Measurements from ENCODE around the gene FIZ1. TPM values are rescaled to one million over a fixed set of nuclear protein-coding genes. Genes with fewer than 3 reads are reported as not detected.

The FIZ1 gene
- total and polyA plus RNA-seq, 2 experiments from 2014 or later: 5.4 to 10.1 TPM

GRCh38 chr19:55591555-55591954 lies 7.8 kb downstream of the FIZ1 start:
- 0 out of 2 replicates have a peak, but pooled peaks cover 3% of the 10 kb centered on the region for H3K36me3 ChIP-seq (ENCODE audit: insufficient read depth)
- no peak overlapping the region for H2AFZ ChIP-seq
- H4K20me1 ChIP-seq (replicated peaks; ENCODE audit: insufficient read depth): no peaks in the 10 kb centered on the region
- H3K4me2 ChIP-seq: peak overlapping the region; percentile 77; the same call in 1 of the 2 replicates
- peaks cover 28% of the 10 kb centered on the region for H3F3A ChIP-seq (replicated peaks; ENCODE audit: low read depth)
- Mint-ChIP-seq H3K9me3 (no peaks in the 10 kb centered on the region; the same call in none of the 3 replicates), H3K4me1 (peaks cover 30% of the 10 kb centered on the region), H3K36me3 (ENCODE audit: low read depth) (peaks cover 31% of the 10 kb centered on the region), H3K27ac (no peak overlapping the region; the same call in 1 of the 2 replicates), H3K27me3 (ENCODE audit: insufficient read depth, low read depth, poor library complexity) (peaks cover 17% of the 10 kb centered on the region), H3K4me3 (peak overlapping the region; percentile 8; the same call in 2 of the 3 replicates)
- no peak overlapping the region for H3K27ac ChIP-seq (ENCODE audit: low read depth)
- DNase-seq (ENCODE audit: low spot score): peak; percentile 79
- TF ChIP-seq STAT1 (IDR thresholded peaks at IDR 0.05; ENCODE audit: unreplicated experiment): no peak
- no peak for TF ChIP-seq ZNF114 (CRISPR knock-in tag; IDR thresholded peaks at IDR 0.05)
- TF ChIP-seq EZH2 (IDR thresholded peaks at IDR 0.05; ENCODE audit: low read depth, unreplicated experiment): no peak
- no peak for TF ChIP-seq ETS1 (IDR thresholded peaks at IDR 0.05)
- no peak for TF ChIP-seq ZNF331 (CRISPR knock-in tag; IDR thresholded peaks at IDR 0.05; ENCODE audit: low read depth)
- no peak for TF ChIP-seq ZNF462 (CRISPR knock-in tag; IDR thresholded peaks at IDR 0.05)
- TF ChIP-seq EZH2phosphoT487 (IDR thresholded peaks at IDR 0.05; ENCODE audit: unreplicated experiment): no peak
- no peak for TF ChIP-seq CTCF (conservative IDR thresholded peaks at IDR 0.05; ENCODE audit: low read depth in 2 of 2)
- no peak for TF ChIP-seq CREB1 (CRISPR knock-in tag; IDR thresholded peaks at IDR 0.05; ENCODE audit: low read depth)
- TF ChIP-seq JUNB (IDR thresholded peaks at IDR 0.05; ENCODE audit: unreplicated experiment): no peak
- no peak for TF ChIP-seq REST (IDR thresholded peaks at IDR 0.05; ENCODE audit: unreplicated experiment)
- no peak for TF ChIP-seq POLR2AphosphoS5 (IDR thresholded peaks at IDR 0.05; ENCODE audit: low read depth)
- no peak for TF ChIP-seq NANOG (IDR thresholded peaks at IDR 0.05; ENCODE audit: borderline replicate concordance)
- no peaks in the 10 kb centered on the region for H3K79me2 ChIP-seq (replicated peaks; ENCODE audit: insufficient read depth)
- peaks cover 35% of the 10 kb centered on the region for H3K27me3 ChIP-seq (ENCODE audit: insufficient read depth)
- H3K4me1 ChIP-seq (ENCODE audit: insufficient read depth): peaks cover 14% of the 10 kb centered on the region
- ATAC-seq: peak; percentile 15
- H3K4me3 ChIP-seq: no peak overlapping the region; the same call in 1 of the 2 replicates
- no peaks in the 10 kb centered on the region for H3K9me2 ChIP-seq (ENCODE audit: insufficient read depth)
